ENCODE results near the gene YKT6. TPM values are rescaled to one million over a fixed set of nuclear protein-coding genes. Genes with fewer than 3 reads are reported as not detected.

Gene YKT6
- total and polyA plus RNA-seq, 2 donors (not counting 3 experiments of a cell fraction or from before 2014, with no cell fraction given), result 117 to 120 TPM

DNA sequence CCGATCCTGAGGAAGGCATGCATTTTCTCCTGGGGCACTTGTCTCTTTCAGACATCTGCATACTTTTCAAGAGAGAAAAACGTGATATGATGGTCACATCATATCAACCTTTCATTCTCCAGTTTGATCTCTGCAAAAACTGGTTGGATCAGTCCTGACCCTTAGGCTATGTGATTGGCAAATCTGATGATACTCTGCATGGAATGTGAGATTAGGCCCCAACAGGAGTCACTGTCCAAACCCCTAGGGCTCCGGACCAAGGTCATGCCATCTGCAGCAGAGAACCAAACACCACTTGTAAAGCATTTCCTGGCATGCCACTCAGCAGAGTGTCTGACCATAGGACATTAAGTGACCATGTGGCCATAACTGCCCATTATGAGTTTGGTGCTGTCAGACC, 20.1 kb upstream of the YKT6 start:
- BruUV-seq (replicated peaks), result no TSS peak
- POLR2A ChIA-PET, result no interaction called here
- no peaks in the 10 kb centered on the region for H3K9me1 ChIP-seq (replicated peaks; ENCODE audit: control insufficient read depth, extremely low read depth, insufficient read depth, low read length)
- FAIRE-seq (no peak), DNase-seq (ENCODE audit: low read depth, low spot score) (no peak)
- H4K20me1 ChIP-seq (replicated peaks; ENCODE audit: control insufficient read depth, extremely low read depth, insufficient read depth, low read length), result no peaks in the 10 kb centered on the region
- CTCF ChIA-PET, result no interaction called here
- peaks cover 13 to 14% of the 10 kb centered on the region in 2 experiments for H3K27me3 ChIP-seq (ENCODE audit: control insufficient read depth in 2 of 2, insufficient read depth in 2 of 2, low read length in 2 of 2)
- H3K9me3 ChIP-seq (replicated peaks; ENCODE audit: control insufficient read depth, insufficient read depth, low read length), result no peaks in the 10 kb centered on the region
- H3K9ac ChIP-seq (replicated peaks; ENCODE audit: extremely low read depth, insufficient read depth, low read length), result no peak overlapping the region
- H3K4me3 ChIP-seq (replicated peaks in 1 of 3; ENCODE audit: insufficient read depth in 1 of 3, low read depth in 1 of 3, low read length in 3 of 3), result no peak overlapping the region
- H3K27ac ChIP-seq (ENCODE audit: insufficient read depth, low read depth, low read length), result no peak overlapping the region
- H3K36me3 ChIP-seq (ENCODE audit: control insufficient read depth in 2 of 2, extremely low read depth in 1 of 2, insufficient read depth in 2 of 2, low read length in 2 of 2), result no peaks in the 10 kb centered on the region
- H3K4me1 ChIP-seq (ENCODE audit: control insufficient read depth, extremely low read depth, insufficient read depth, low read length), result peaks cover 5% of the 10 kb centered on the region
- TF ChIP-seq GATA2 (IDR thresholded peaks at IDR 0.05; ENCODE audit: insufficient read depth, insufficient read length, low read depth, low read length) (no peak), MYC (IDR thresholded peaks at IDR 0.05; ENCODE audit: low read depth, low read length) (no peak), POLR2A (IDR thresholded peaks at IDR 0.05; ENCODE audit: low read depth, low read length) (no peak), POLR2AphosphoS5 (IDR thresholded peaks at IDR 0.05; ENCODE audit: insufficient read depth, low read depth, low read length) (no peak)
- TF ChIP-seq, protein P1, sequence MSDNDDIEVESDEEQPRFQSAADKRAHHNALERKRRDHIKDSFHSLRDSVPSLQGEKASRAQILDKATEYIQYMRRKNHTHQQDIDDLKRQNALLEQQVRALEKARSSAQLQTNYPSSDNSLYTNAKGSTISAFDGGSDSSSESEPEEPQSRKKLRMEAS (IDR thresholded peaks at IDR 0.05; ENCODE audit: insufficient read depth, insufficient read length), result no peak
- TF ChIP-seq, protein P2, sequence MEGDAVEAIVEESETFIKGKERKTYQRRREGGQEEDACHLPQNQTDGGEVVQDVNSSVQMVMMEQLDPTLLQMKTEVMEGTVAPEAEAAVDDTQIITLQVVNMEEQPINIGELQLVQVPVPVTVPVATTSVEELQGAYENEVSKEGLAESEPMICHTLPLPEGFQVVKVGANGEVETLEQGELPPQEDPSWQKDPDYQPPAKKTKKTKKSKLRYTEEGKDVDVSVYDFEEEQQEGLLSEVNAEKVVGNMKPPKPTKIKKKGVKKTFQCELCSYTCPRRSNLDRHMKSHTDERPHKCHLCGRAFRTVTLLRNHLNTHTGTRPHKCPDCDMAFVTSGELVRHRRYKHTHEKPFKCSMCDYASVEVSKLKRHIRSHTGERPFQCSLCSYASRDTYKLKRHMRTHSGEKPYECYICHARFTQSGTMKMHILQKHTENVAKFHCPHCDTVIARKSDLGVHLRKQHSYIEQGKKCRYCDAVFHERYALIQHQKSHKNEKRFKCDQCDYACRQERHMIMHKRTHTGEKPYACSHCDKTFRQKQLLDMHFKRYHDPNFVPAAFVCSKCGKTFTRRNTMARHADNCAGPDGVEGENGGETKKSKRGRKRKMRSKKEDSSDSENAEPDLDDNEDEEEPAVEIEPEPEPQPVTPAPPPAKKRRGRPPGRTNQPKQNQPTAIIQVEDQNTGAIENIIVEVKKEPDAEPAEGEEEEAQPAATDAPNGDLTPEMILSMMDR (IDR thresholded peaks at IDR 0.05; ENCODE audit: extremely low read depth in 1 of 2, insufficient read depth in 1 of 2, low read depth in 1 of 2, low read length in 2 of 2), result no peak
- no peak overlapping the region for H3K4me2 ChIP-seq (ENCODE audit: insufficient read depth, low read length)
- no peak overlapping the region for H2AFZ ChIP-seq (ENCODE audit: low read depth, low read length)
- intact Hi-C loops (cut with micrococcal nuclease) (no loop called here), dilution Hi-C loops (cut with MboI; ENCODE audit: extremely low pct_ligation_motif_present, low sequenced_read_pairs) (no loop called here)
- no peaks in the 10 kb centered on the region for H3K79me2 ChIP-seq (ENCODE audit: control insufficient read depth, insufficient read depth, low read length)

DNA sequence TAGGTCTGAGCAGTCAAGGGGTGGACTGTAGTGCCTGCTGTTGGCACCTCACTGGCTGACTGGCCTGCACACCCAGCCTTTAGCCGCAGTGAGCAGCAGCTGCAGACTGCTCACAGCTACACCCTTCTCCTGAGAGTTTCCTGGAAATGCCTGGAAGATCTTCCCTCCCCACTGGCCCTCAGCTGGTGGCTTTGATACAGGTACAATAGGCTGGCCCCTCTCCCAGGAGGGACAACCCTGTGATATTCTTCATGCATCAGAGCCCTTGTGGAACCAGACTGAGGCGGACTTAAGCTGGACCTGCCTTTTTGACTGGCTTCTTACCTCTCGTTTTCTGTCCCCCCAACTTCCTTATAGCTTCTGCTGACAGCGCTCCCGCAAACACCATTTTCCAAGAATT, 18.0 kb upstream of the YKT6 start:
- H3K4me2 ChIP-seq (ENCODE audit: insufficient read depth, low read length), result no peak overlapping the region
- BruUV-seq (replicated peaks), result no TSS peak
- no peaks in the 10 kb centered on the region for H3K9me3 ChIP-seq (replicated peaks; ENCODE audit: control insufficient read depth, insufficient read depth, low read length)
- dilution Hi-C loops (cut with MboI; ENCODE audit: extremely low pct_ligation_motif_present, low sequenced_read_pairs), result no loop called here
- DNase-seq (ENCODE audit: low read depth, low spot score), result no peak
- no peak overlapping the region for H3K9ac ChIP-seq (replicated peaks; ENCODE audit: extremely low read depth, insufficient read depth, low read length)
- no peaks in the 10 kb centered on the region for H3K9me1 ChIP-seq (replicated peaks; ENCODE audit: control insufficient read depth, extremely low read depth, insufficient read depth, low read length)
- intact Hi-C loops (cut with micrococcal nuclease), result no loop called here
- no peaks in the 10 kb centered on the region for H4K20me1 ChIP-seq (replicated peaks; ENCODE audit: control insufficient read depth, extremely low read depth, insufficient read depth, low read length)
- H3K79me2 ChIP-seq (ENCODE audit: control insufficient read depth, insufficient read depth, low read length), result no peaks in the 10 kb centered on the region
- H3K27ac ChIP-seq (ENCODE audit: insufficient read depth, low read depth, low read length), result no peak overlapping the region
- CTCF ChIA-PET, result interaction anchor here (0.8 kb wide), 1 partner anchor 52 kb away, joined by 3 read pairs; no protein-coding TSS in a partner anchor
- POLR2A ChIA-PET, result no interaction called here
- H3K4me3 ChIP-seq (replicated peaks in 1 of 3; ENCODE audit: insufficient read depth in 1 of 3, low read depth in 1 of 3, low read length in 3 of 3), result no peak overlapping the region
- H2AFZ ChIP-seq (ENCODE audit: low read depth, low read length), result no peak overlapping the region
- peaks cover 5% of the 10 kb centered on the region for H3K4me1 ChIP-seq (ENCODE audit: control insufficient read depth, extremely low read depth, insufficient read depth, low read length)
- peak; percentile 49 for FAIRE-seq
- no peak for TF ChIP-seq FOS (IDR thresholded peaks at IDR 0.05; ENCODE audit: borderline replicate concordance, insufficient read depth, low read length)
- TF ChIP-seq, protein P2 (IDR thresholded peaks at IDR 0.05; ENCODE audit: extremely low read depth in 1 of 2, insufficient read depth in 1 of 2, low read depth in 1 of 2, low read length in 2 of 2), result no peak
- TF ChIP-seq EZH2 (IDR thresholded peaks at IDR 0.05; ENCODE audit: borderline replicate concordance, low read depth, low read length, severe bottlenecking), result no peak
- TF ChIP-seq POLR2AphosphoS5 (IDR thresholded peaks at IDR 0.05; ENCODE audit: insufficient read depth, low read depth, low read length), result no peak
- TF ChIP-seq, protein P1 (IDR thresholded peaks at IDR 0.05; ENCODE audit: insufficient read depth, insufficient read length), result no peak
- no peak for TF ChIP-seq POLR2A (IDR thresholded peaks at IDR 0.05; ENCODE audit: low read depth, low read length)
- TF ChIP-seq MYC (IDR thresholded peaks at IDR 0.05; ENCODE audit: low read depth, low read length), result no peak
- no peak for TF ChIP-seq GATA2 (IDR thresholded peaks at IDR 0.05; ENCODE audit: insufficient read depth, insufficient read length, low read depth, low read length)
- TF ChIP-seq JUN (IDR thresholded peaks at IDR 0.05; ENCODE audit: borderline replicate concordance, insufficient read depth, insufficient read length, low read depth), result no peak
- no peaks in the 10 kb centered on the region for H3K36me3 ChIP-seq (ENCODE audit: control insufficient read depth in 2 of 2, extremely low read depth in 1 of 2, insufficient read depth in 2 of 2, low read length in 2 of 2)
- H3K27me3 ChIP-seq (ENCODE audit: control insufficient read depth in 2 of 2, insufficient read depth in 2 of 2, low read length in 2 of 2), result peaks cover 10 to 12% of the 10 kb centered on the region in 2 experiments

All from endothelial cell of umbilical vein (primary cell).